Activated CD4-positive, alpha-beta T cell treated with anti-CD3 and anti-CD28 coated beads for 1 hour (primary cell): ENCODE data around the gene TMEM44.
"Not testable (repeated sequence)": the region's sequence is repeated elsewhere in the genome, so short reads cannot be mapped to it uniquely, and the experiment has no call there.

Experiments used
- DNase-seq: peaks from one replicate; pipeline ENCODE4 v3.0.0-alpha.2; 2020

TMEM44 gene

DNA sequence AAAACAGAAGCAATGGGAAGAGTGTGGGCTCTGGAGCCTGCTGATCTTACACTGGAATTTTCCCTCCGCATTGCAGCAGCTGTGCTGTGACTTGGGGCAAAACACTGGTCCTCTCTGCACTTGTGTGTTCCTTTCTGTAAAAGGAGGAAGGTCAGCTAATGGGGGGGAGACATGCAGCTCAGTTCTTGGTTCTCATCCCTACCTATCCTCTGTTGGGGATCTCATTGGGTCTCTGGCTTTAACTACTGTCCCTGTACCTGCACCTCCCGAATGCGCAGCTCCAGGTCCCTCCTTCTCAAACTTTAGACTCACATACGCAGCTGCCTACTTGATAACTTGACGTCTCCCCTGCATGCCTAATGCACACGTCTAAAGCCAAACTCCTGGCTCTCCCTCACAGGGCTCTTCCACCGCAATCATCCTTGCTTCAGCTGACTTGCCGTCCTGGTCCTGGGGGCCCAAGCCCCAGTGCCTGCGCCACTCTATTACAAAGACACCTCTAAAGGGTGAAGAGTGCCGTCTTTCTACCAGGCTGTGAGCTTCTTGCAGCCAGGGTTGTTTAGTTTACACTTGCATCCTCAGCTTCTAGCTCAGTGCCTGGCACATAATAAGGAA, 5.9 kb upstream of the TMEM44 start:
- DNase-seq, result no peak

DNA sequence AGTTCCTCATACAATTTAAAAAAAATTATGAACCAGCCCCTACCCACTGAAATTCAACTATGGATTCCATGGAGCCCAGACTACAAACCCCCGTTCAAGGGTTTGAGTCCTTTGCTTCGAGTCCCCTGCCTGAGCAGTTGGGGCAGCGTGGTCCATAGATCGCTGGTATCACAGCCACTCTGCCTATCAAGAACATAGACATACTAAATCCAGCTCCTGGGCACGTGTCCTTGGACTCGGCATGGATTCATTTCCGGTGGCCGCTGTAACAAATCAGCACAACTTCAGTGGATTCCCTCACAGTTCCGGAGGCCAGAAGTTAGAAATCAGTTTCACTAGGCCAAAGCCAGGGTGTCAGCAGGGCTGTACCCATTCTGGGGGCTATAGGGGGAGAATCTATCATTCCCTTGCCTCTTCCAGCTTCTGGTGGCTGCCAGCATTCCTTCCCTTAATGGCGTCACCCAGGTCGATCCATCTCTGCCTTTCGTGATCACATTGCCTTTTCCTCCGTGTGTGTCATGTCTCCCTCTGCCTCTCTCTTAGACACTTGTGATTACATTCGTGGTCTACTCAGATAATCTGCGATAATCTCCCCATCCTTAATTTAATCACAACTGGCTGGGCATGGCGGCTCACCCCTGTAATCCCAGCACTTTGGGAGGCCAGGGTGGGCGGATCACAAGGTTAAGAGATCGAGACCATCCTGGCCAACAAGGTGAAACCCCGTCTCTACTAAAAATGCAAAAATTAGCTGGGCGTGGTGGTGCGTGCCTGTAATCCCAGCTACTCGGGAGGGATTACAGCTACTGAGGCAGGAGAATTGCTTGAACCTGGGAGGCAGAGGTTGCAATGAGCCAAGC, 4.6 kb upstream of the TMEM44 start:
- no peak for DNase-seq

DNA sequence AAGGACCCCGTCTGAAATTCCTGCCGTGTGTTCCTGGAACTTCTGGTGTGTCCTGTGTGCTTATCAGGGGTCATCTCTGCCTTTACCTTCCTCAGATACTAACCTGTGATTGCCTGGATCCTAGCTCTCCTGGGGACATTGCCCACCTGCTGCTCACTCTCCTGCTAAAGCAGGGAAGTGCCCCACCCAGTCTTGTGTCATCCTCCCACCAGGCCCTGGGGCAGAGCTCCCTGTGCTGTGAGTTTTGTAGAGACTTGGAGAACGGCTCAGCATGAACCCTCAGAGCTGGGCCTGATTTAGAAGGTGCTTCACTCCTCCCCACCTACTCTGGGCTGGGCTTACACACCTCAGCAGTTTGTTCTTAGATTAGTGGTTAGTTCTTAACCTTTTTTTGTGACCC, 3.8 kb upstream of the TMEM44 start:
- no peak for DNase-seq

- peak; percentile 7 for DNase-seq
Observed at GRCh38 chr3:194632809-194633348, 340 bp downstream of the TMEM44 start.

DNA sequence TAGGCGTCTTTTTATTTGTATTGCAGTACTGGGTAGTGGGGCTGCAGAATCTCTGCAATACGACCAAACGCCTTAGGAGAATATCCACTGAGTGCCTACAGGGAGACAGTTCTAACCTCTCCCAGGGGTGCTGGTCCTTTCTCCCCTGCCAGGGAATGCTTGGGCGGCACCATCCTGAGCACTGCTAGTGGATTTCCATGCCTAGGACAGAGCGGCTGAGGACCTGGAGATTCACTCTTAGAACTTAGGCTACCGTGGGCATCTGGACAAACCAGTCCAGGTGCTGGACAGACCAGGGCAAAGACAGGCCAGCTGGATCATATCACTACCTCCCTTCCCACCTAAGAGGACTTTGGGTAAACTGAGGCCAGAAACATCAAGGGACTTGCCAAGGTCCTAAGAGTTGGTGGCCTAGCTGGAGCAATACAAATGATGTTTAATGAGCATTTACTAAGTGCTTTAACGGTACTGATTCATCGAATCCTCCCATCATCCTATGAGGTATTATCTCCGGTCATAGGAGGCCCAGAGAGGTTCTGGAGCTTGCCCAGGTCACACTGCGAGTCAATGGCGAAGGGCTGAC, 902 bp downstream of the TMEM44 start:
- peak; percentile 3 for DNase-seq

GRCh38 chr3:194631696-194632095, 1.5 kb downstream of the TMEM44 start:
- peak; percentile 5 for DNase-seq

GRCh38 chr3:194630681-194631080, 2.5 kb downstream of the TMEM44 start:
- DNase-seq, result not testable (repeated sequence)

DNA sequence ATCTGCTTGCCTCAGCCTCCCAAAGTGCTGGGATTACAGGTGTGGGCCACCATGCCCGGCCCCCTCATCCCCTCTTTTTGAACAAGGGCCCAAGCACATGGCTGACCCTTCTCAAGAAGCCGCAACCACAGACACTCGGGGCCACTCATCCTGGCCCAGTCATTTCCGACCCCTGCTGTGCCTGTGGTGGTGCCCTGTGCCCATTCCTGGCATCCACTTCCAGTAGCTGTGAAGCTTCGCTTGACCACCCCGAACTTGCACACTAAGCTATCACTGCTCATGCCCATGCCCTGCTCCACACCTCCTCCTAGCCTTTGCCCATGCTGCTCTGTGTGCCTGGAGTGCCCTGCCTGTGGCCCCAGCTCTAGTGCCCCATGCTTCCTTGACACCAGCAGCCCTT, 8.3 kb downstream of the TMEM44 start:
- DNase-seq, result no peak

- no peak for DNase-seq
Observed at GRCh38 chr3:194623449-194624290, 9.5 kb downstream of the TMEM44 start.

- DNase-seq, result no peak
Observed at GRCh38 chr3:194622621-194623340, 10.4 kb downstream of the TMEM44 start.

- no peak for DNase-seq
Observed at GRCh38 chr3:194621947-194622346, 11.3 kb downstream of the TMEM44 start.

GRCh38 chr3:194620196-194620595, 13.0 kb downstream of the TMEM44 start:
- DNase-seq, result no peak

DNA sequence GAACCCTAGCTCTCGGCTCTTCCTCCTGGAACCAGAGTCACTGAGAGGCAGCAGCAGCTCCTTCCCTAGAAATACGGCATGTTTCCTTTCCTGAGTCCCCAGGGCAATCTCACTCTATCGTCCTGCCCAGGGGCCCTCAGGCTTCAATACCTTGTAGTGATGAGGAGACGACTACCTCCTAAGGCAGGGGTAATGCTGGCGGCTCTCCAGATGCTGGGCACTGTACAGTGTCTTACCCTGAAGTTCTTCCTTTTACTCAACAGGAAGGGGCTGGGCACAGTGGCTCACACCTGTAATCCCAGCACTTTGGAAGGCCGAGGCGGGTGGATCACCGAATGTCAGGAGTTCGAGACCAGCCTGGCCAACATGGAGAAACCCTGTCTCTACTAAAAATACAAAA, 13.5 kb downstream of the TMEM44 start:
- no peak for DNase-seq

DNA sequence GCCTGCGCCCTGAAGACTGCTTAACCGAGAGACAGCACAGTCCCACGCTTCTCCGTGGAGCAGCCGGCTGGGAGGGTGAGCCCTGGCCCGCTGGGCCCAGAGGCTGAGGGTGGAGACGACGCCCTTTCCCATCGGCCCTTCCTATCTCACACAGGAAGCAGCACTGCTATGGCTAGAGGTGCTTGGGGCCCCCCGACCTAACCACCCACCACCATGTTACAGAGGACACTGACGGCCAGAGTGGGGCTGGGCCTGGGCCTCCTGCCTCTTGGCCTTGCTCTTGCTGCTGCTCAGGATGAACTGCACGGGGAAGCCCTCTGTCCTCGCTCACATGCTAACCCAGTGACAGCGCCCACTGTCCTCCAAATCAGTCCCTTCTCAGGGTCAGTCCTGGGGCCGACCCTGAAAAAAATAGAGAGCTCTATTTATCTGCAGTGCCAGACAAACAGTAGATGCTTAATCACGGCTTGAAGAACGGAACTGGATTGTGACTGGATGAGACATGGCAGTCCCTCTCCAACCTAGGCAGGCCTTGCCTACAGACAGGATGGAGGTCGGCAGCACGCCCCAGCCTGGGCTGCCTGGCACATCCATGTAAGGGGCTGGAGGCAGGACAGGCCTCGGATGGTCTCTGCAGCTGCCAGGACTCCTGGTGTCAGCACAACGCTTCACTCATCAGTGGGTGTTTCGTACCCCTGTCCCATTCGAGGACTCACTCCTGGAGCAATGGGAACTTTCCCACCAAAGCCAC, 14.2 kb downstream of the TMEM44 start:
- no peak for DNase-seq

- DNase-seq, result no peak
Observed at GRCh38 chr3:194617827-194618226, 15.4 kb downstream of the TMEM44 start.

GRCh38 chr3:194617143-194617671, 16.0 kb downstream of the TMEM44 start:
- no peak for DNase-seq

DNA sequence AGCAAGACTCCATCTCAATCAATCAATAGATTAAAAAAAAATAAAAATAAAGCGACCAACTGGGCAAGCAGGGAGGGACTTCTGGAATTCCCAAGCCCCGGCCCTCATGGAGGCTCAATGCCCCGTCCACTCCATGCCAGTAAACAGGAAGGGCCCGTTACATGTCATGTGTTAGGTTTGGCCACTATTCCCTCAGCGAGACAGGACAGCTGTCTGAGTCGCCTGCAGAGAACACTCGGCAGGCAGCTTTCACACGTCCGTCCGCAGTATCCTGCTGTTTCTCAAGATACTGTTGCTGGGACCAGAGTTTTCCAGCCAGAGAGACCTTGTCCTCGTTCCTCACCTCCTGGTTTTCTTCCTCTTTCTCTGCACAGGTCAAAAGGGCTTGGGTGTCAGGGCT, 18.0 kb downstream of the TMEM44 start:
- DNase-seq, result no peak

- DNase-seq, result no peak
Observed at GRCh38 chr3:194612221-194612620, 21.0 kb downstream of the TMEM44 start.

- DNase-seq, result no peak
Observed at GRCh38 chr3:194610689-194611088, 22.5 kb downstream of the TMEM44 start.

DNA sequence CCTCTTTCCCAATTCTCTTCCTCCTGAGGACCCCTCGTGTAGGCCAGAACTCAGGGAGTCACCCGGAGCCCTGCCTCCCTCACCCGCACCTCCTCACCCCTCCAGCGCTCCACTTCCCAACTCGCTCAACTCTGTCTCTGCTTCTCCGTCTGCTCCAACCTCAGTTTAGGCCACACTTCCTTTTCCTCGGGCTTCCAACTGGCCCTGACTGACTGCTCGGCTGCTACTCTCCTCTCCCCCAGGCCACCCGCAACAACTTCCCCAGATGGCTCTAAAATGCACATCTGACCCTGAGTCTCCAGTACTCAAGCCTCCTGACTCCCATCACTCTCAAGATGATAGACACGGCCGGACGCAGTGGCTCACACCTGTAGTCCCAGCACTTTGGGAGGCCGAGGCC, 23.6 kb downstream of the TMEM44 start:
- no peak for DNase-seq

DNA sequence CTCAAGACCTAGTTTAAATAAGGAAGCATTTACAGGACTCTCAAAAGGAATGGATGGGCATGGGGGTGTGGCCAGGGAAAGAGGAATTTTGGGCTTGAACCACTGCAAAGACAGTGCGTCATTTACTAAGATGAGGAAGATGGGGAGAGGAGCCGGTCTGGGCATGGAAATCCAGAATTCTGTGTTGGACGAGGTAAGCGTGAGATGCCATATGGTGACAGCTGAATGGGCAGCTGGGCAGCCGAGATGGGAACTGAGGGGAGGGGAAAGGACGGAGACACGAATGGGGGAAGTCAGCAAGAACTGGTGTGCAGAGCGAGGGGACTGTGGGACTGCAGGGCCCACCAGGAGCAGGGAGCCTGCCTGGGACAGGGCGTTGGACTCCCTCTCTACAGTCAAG, 24.2 kb downstream of the TMEM44 start:
- DNase-seq, result no peak
